SK-N-MC (cell line): ENCODE data around the gene IL22.

Experiments used
- EZH2 ChIP-seq: fragments of 200-600 bp; sonication (generic); IDR thresholded peaks from one replicate; pipeline ENCODE4 v1.6.1; 2017; ENCODE audit warnings: antibody characterized with exemption
- FOXP2 ChIP-seq: optimal IDR thresholded peaks from 2 replicates; pipeline ENCODE3; 2011; ENCODE audit warnings: mild to moderate bottlenecking, moderate library complexity; ENCODE audit not compliant: insufficient read depth; ENCODE audit errors: extremely low read length, control extremely low read depth
- POLR2AphosphoS5 ChIP-seq: IDR thresholded peaks from 2 replicates; pipeline ENCODE4 v1.6.1; 2012; ENCODE audit warnings: mild to moderate bottlenecking, low read depth, low read length, borderline replicate concordance

- no peak for TF ChIP-seq POLR2AphosphoS5
- TF ChIP-seq EZH2, result no peak
- no peak for TF ChIP-seq FOXP2
These were observed 33.0 kb upstream of the IL22 start for GRCh38 chr12:68286396-68286795.
